ENCODE results near the gene AGAP1. TPM values are rescaled to one million over a fixed set of nuclear protein-coding genes. Genes with fewer than 3 reads are reported as not detected.

The AGAP1 gene
- total and polyA plus RNA-seq, 2 donors (not counting 3 experiments of a cell fraction or from before 2014, with no cell fraction given) = 10.2 to 20.9 TPM

DNA sequence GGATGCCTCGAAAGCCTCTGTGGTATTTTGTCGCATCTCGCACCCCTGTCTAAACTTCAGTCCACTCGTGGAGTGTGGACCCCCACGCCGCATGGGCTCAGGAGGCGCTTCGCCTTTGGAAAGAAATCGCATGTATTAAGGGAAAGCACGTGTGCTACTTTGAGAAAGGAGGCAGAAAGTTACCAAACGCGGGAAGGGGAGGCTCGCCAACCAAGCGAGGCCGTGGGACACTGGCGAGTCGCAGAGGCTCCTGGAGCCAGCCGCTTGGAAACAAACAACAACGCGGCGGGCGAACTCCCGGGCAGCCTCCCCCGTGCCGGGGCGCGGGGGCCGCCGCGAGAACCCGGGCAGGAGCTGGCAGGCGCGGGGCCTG, 455 bp upstream of the AGAP1 start:
- peak; percentile 26 for FAIRE-seq
- Histone ChIP-seq H3K27me3 (ENCODE audit: control insufficient read depth in 2 of 2, insufficient read depth in 2 of 2, low read length in 2 of 2) (no peaks in the 10 kb centered on the region), H4K20me1 (replicated peaks; ENCODE audit: control insufficient read depth, extremely low read depth, insufficient read depth, low read length) (no peaks in the 10 kb centered on the region), H3K4me2 (ENCODE audit: insufficient read depth, low read length) (peak overlapping the region; percentile 92), H3K27ac (ENCODE audit: insufficient read depth, low read depth, low read length) (peak overlapping the region; percentile 19), H3K4me1 (ENCODE audit: control insufficient read depth, extremely low read depth, insufficient read depth, low read length) (peaks cover 11% of the 10 kb centered on the region), H3K9me1 (replicated peaks; ENCODE audit: control insufficient read depth, extremely low read depth, insufficient read depth, low read length) (no peaks in the 10 kb centered on the region), H3K36me3 (ENCODE audit: control insufficient read depth in 2 of 2, extremely low read depth in 1 of 2, insufficient read depth in 2 of 2, low read length in 2 of 2) (no peaks in the 10 kb centered on the region), H3K9me3 (replicated peaks; ENCODE audit: control insufficient read depth, insufficient read depth, low read length) (no peaks in the 10 kb centered on the region), H3K4me3 (replicated peaks in 1 of 3; ENCODE audit: insufficient read depth in 1 of 3, low read depth in 1 of 3, low read length in 3 of 3) (peak overlapping the region; percentile 16 to 47 (median 43)), H3K9ac (replicated peaks; ENCODE audit: extremely low read depth, insufficient read depth, low read length) (peak overlapping the region; percentile 41), H2AFZ (ENCODE audit: low read depth, low read length) (peak overlapping the region; percentile 93), H3K79me2 (ENCODE audit: control insufficient read depth, insufficient read depth, low read length) (peaks cover 18% of the 10 kb centered on the region)
- BruUV-seq (replicated peaks) = no TSS peak
- peak; percentile 59 for DNase-seq (ENCODE audit: low read depth, low spot score)
- TF ChIP-seq GATA2 (IDR thresholded peaks at IDR 0.05; ENCODE audit: insufficient read depth, insufficient read length, low read depth, low read length) (no peak), POLR2AphosphoS5 (IDR thresholded peaks at IDR 0.05; ENCODE audit: insufficient read depth, low read depth, low read length) (no peak), MYC (IDR thresholded peaks at IDR 0.05; ENCODE audit: low read depth, low read length) (no peak)
- TF ChIP-seq, protein P1, sequence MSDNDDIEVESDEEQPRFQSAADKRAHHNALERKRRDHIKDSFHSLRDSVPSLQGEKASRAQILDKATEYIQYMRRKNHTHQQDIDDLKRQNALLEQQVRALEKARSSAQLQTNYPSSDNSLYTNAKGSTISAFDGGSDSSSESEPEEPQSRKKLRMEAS (IDR thresholded peaks at IDR 0.05; ENCODE audit: insufficient read depth, insufficient read length) = peak; percentile 40
- intact Hi-C loops (cut with micrococcal nuclease) = loop anchor here (5.0 to 10.0 kb wide), 4 partner anchors 251 to 684 kb away; no protein-coding TSS in a partner anchor
- dilution Hi-C loops (cut with MboI; ENCODE audit: extremely low pct_ligation_motif_present, low sequenced_read_pairs) = no loop called here
- ChIA-PET CTCF (interaction anchor here (1.5 kb wide), 1 partner anchor 253 kb away, joined by 3 read pairs; no protein-coding TSS in a partner anchor), POLR2A (no interaction called here)

DNA sequence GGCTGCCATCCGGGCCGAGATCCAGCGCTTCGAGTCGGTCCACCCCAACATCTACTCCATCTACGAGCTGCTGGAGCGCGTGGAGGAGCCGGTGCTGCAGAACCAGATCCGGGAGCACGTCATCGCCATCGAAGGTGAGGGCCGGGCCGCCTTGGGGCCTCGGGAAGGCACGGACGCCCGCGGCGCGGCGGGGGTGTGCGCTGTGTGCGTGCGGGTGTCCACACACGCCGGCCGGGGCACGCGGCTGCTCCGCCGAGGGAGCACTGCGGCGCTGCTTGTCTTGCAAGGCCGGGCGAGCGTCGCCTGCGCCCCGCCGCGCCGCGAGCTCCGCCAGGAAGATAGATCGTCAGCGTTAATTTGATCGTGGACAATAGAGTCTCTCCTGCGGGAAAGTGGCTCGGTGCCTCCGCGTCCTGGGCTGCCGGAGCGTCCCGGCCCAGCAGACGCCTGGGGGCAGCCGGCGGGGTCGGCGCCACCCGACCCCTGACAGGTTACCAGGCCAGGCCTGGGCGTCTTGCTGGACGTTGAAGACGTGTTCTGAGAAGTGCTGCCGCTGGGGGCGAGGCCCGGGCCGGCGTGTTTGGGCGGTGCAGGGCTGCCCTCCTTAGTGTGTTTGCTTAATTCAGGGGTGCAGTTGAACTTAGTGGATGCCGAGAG, 1.0 kb downstream of the AGAP1 start:
- Histone ChIP-seq H3K36me3 (ENCODE audit: control insufficient read depth in 2 of 2, extremely low read depth in 1 of 2, insufficient read depth in 2 of 2, low read length in 2 of 2) (no peaks in the 10 kb centered on the region), H3K27me3 (ENCODE audit: control insufficient read depth in 2 of 2, insufficient read depth in 2 of 2, low read length in 2 of 2) (no peaks in the 10 kb centered on the region), H4K20me1 (replicated peaks; ENCODE audit: control insufficient read depth, extremely low read depth, insufficient read depth, low read length) (no peaks in the 10 kb centered on the region), H3K4me3 (replicated peaks in 1 of 3; ENCODE audit: insufficient read depth in 1 of 3, low read depth in 1 of 3, low read length in 3 of 3) (peak overlapping the region; percentile 33 to 56 (median 42)), H3K79me2 (ENCODE audit: control insufficient read depth, insufficient read depth, low read length) (peaks cover 31% of the 10 kb centered on the region), H3K27ac (ENCODE audit: insufficient read depth, low read depth, low read length) (no peak overlapping the region), H3K9me1 (replicated peaks; ENCODE audit: control insufficient read depth, extremely low read depth, insufficient read depth, low read length) (no peaks in the 10 kb centered on the region), H3K4me1 (ENCODE audit: control insufficient read depth, extremely low read depth, insufficient read depth, low read length) (peaks cover 11% of the 10 kb centered on the region), H2AFZ (ENCODE audit: low read depth, low read length) (peak overlapping the region; percentile 92), H3K9me3 (replicated peaks; ENCODE audit: control insufficient read depth, insufficient read depth, low read length) (no peaks in the 10 kb centered on the region), H3K4me2 (ENCODE audit: insufficient read depth, low read length) (peak overlapping the region; percentile 75), H3K9ac (replicated peaks; ENCODE audit: extremely low read depth, insufficient read depth, low read length) (no peak overlapping the region)
- CTCF ChIA-PET = interaction anchor here (0.6 to 1.5 kb wide), 5 partner anchors 57 to 361 kb away, joined by 3 to 6 read pairs (median 3); no protein-coding TSS in a partner anchor
- TF ChIP-seq, protein P1 (IDR thresholded peaks at IDR 0.05; ENCODE audit: insufficient read depth, insufficient read length) = no peak
- TF ChIP-seq POLR2A (IDR thresholded peaks at IDR 0.05; ENCODE audit: low read depth, low read length) = no peak
- no peak for TF ChIP-seq FOS (IDR thresholded peaks at IDR 0.05; ENCODE audit: borderline replicate concordance, insufficient read depth, low read length)
- no peak for TF ChIP-seq MYC (IDR thresholded peaks at IDR 0.05; ENCODE audit: low read depth, low read length)
- no peak for TF ChIP-seq JUN (IDR thresholded peaks at IDR 0.05; ENCODE audit: borderline replicate concordance, insufficient read depth, insufficient read length, low read depth)
- dilution Hi-C loops (cut with MboI; ENCODE audit: extremely low pct_ligation_motif_present, low sequenced_read_pairs) (no loop called here), intact Hi-C loops (cut with micrococcal nuclease) (loop anchor here (1.0 to 10.0 kb wide), 9 partner anchors 23 to 682 kb away; no protein-coding TSS in a partner anchor)
- POLR2A ChIA-PET = no interaction called here
- peak; percentile 43 for FAIRE-seq
- BruUV-seq (replicated peaks) = no TSS peak
- DNase-seq (ENCODE audit: low read depth, low spot score) = peak; percentile 60

All from endothelial cell of umbilical vein (primary cell).